ENCODE measurements around the gene KIAA1586. TPM values are rescaled to one million over a fixed set of nuclear protein-coding genes. Genes with fewer than 3 reads are reported as not detected.
"Not testable (repeated sequence)": the region's sequence is repeated elsewhere in the genome, so short reads cannot be mapped to it uniquely, and the experiment has no call there.

KIAA1586 gene
- total RNA-seq, 2 experiments from 2014 or later, result 15.0 to 17.9 TPM

- DNase-seq (peak; percentile 7), ATAC-seq (no peak)
- CTCF ChIA-PET, result no interaction called here
- Mint-ChIP-seq H3K36me3 (ENCODE audit: low read depth) (peaks cover 2% of the 10 kb centered on the region), H3K27ac (no peak overlapping the region), H3K27me3 (no peaks in the 10 kb centered on the region), H3K4me1 (peaks cover 5% of the 10 kb centered on the region), H3K4me3 (no peak overlapping the region), H3K9me3 (ENCODE audit: low read depth) (no peaks in the 10 kb centered on the region)
- POLR2A ChIA-PET, result no interaction called here
- intact Hi-C loops (cut with DNase I, micrococcal nuclease), result loop anchor here in 1 of 2 experiments (5.0 kb wide), 1 partner anchor 128 kb away; the partner anchor contains the start of gene BEND6
Observed at GRCh38 chr6:57085471-57085870, 39.0 kb downstream of the KIAA1586 start.

DNA sequence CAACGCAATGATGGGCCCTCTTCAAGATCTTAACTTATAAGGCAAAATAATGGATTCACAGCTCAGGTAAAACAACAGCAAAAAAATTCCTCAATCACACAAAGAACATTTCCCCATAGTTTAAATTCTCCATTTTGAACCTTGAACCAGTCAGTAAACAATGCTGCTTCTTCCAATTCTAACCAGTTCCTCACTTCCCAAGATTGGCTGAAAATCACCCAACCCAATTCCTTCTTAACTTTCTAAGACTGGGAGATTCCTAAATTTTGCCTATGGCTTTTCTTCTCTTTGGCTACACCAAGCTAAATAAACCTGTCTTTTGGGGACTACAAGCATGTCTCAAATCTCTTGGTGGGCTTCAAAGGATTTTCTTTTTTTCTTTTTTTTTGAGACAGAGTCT lies 40.4 kb downstream of the KIAA1586 start:
- Mint-ChIP-seq H3K4me1 (peaks cover 12% of the 10 kb centered on the region), H3K4me3 (no peak overlapping the region), H3K9me3 (ENCODE audit: low read depth) (no peaks in the 10 kb centered on the region), H3K27me3 (no peaks in the 10 kb centered on the region), H3K27ac (no peak overlapping the region), H3K36me3 (ENCODE audit: low read depth) (peaks cover 6% of the 10 kb centered on the region)
- ATAC-seq, result no peak
- ChIA-PET CTCF (no interaction called here), POLR2A (no interaction called here)
- intact Hi-C loops (cut with DNase I, micrococcal nuclease), result loop anchor here in 1 of 2 experiments (5.0 kb wide), 1 partner anchor 130 kb away; the partner anchor contains the start of gene BEND6
- DNase-seq, result no peak

- Mint-ChIP-seq H3K9me3 (ENCODE audit: low read depth) (no peaks in the 10 kb centered on the region), H3K27ac (no peak overlapping the region), H3K36me3 (ENCODE audit: low read depth) (peaks cover 13% of the 10 kb centered on the region), H3K4me3 (no peak overlapping the region), H3K4me1 (peaks cover 21% of the 10 kb centered on the region), H3K27me3 (no peaks in the 10 kb centered on the region)
- ATAC-seq, result no peak
- ChIA-PET CTCF (no interaction called here), POLR2A (no interaction called here)
- intact Hi-C loops (cut with DNase I, micrococcal nuclease), result loop anchor here in 1 of 2 experiments (5.0 kb wide), 1 partner anchor 131 kb away; the partner anchor contains the start of gene BEND6
- no peak for DNase-seq
Observed at GRCh38 chr6:57087916-57088315, 41.4 kb downstream of the KIAA1586 start.

GRCh38 chr6:57089265-57089664 lies 42.8 kb downstream of the KIAA1586 start:
- ATAC-seq (no peak), DNase-seq (no peak)
- POLR2A ChIA-PET, result interaction anchor here (0.6 to 1.0 kb wide), 3 partner anchors 13 to 83 kb away, joined by 4 to 6 read pairs (median 5); partner anchors contain the start of gene BAG2
- H3K4me1 Mint-ChIP-seq, result peaks cover 30% of the 10 kb centered on the region
- peaks cover 22% of the 10 kb centered on the region for H3K36me3 Mint-ChIP-seq (ENCODE audit: low read depth)
- CTCF ChIA-PET, result interaction anchor here (0.5 to 1.0 kb wide), 5 partner anchors 23 to 495 kb away, joined by 3 read pairs; no protein-coding TSS in a partner anchor
- intact Hi-C loops (cut with DNase I, micrococcal nuclease), result loop anchor here (1.0 to 5.0 kb wide), 6 partner anchors 43 to 228 kb away; partner anchors contain the start of genes BEND6 (in 2 of the 2), KIAA1586 (in 2 of the 2), RAB23 (in 2 of the 2) and BAG2 (in 1 of the 2)
- no peaks in the 10 kb centered on the region for H3K9me3 Mint-ChIP-seq (ENCODE audit: low read depth)
- no peaks in the 10 kb centered on the region for H3K27me3 Mint-ChIP-seq
- H3K27ac Mint-ChIP-seq, result peak overlapping the region; percentile 82
- peak overlapping the region; percentile 73 for H3K4me3 Mint-ChIP-seq

DNA sequence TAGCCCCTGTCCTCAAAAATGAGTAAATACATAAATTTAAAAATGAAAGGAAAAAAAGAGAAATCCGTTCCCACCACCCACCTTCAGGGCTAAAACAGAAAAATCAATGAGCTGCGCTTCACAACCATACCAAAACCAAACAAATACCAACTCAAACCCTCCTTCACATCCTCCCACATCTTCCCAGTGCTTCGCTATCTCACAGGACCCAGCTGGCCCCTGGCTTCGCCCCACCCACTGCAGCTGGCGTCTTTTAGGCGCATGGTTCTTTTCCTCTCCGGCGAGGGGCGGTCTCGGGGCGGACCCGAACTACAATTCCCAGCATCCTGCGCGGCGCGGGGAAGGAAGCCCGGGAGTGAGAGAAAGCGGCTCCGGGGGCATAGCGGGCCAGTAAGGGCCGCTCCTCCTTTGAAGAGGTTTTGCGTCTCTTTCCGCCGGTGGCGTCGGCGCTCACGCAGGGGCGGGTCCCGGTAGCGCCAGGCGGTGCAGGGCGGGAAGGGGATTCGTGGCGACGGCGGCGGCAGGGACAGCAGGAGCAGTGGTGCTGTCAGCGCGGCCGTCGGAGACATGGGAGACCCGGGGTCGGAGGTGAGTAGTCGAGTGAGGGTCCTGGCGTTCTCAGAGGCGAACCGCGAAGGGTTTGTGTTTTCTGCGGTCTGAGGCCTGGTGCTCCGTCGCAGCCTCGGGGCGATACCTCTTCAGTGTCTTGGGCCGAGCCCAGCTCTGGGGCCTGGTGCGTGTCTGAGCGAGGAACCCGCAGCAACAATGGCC lies 43.4 kb downstream of the KIAA1586 start, which contains the start of gene ZNF451:
Gene ZNF451, plus strand, starts transcription at position 502 of the 771 bp plus-strand sequence. Its CDS starts 66 bp downstream, at position 568.
- H3K27me3 Mint-ChIP-seq, result no peaks in the 10 kb centered on the region
- peaks cover 32% of the 10 kb centered on the region for H3K4me1 Mint-ChIP-seq
- DNase-seq (peak; percentile 98), ATAC-seq (peak; percentile 95)
- peaks cover 22% of the 10 kb centered on the region for H3K36me3 Mint-ChIP-seq (ENCODE audit: low read depth)
- no peaks in the 10 kb centered on the region for H3K9me3 Mint-ChIP-seq (ENCODE audit: low read depth)
- CTCF ChIA-PET, result interaction anchor here (0.5 to 1.0 kb wide), 4 partner anchors 27 to 496 kb away, joined by 3 read pairs; no protein-coding TSS in a partner anchor
- H3K27ac Mint-ChIP-seq, result peak within 1 kb of the TSS; percentile 82
- intact Hi-C loops (cut with DNase I, micrococcal nuclease), result loop anchor here (1.0 to 5.0 kb wide), 6 partner anchors 44 to 227 kb away; partner anchors contain the start of genes BAG2 (in 2 of the 2), BEND6 (in 2 of the 2), KIAA1586 (in 2 of the 2) and PRIM2 (in 2 of the 2)
- peak within 1 kb of the TSS; percentile 73 for H3K4me3 Mint-ChIP-seq
- POLR2A ChIA-PET, result interaction anchor here (0.5 to 1.0 kb wide), 4 partner anchors 13 to 239 kb away, joined by 4 to 6 read pairs (median 4); partner anchors contain the start of gene BAG2

- H3K27me3 Mint-ChIP-seq; CTCF ChIA-PET; POLR2A ChIA-PET; H3K9me3 Mint-ChIP-seq (ENCODE audit: low read depth); DNase-seq; H3K27ac Mint-ChIP-seq: not testable (repeated sequence)
- Mint-ChIP-seq H3K4me3 (peak overlapping the region; percentile 73), H3K36me3 (ENCODE audit: low read depth) (peaks cover 22% of the 10 kb centered on the region), H3K4me1 (peaks cover 36% of the 10 kb centered on the region)
- ATAC-seq, result peak; percentile 11
- intact Hi-C loops (cut with DNase I, micrococcal nuclease), result loop anchor here (1.0 kb wide), 2 partner anchors 82 to 227 kb away; partner anchors contain the start of genes BAG2 (in 1 of the 2) and PRIM2 (in 1 of the 2)
Observed at GRCh38 chr6:57090458-57091067, 44.1 kb downstream of the KIAA1586 start.

DNA sequence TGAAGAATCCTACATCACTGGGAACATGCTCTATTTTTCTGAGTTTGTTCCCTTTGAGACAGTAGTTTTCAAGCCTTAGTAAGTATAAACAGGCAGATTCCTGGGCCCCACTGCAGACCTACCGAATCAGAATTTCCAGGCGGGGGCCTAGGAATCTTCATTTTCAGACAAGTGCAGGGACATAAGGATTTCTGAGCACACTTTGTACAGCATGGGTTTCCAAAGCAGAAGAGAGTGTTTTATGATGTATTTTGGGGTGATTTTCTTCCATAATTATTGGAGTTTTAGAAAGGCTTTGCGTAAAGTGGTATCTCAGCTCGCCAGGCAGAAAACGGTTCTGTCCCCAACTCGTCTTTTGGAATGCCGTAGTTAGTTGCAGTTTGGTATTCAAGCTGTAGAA lies 44.9 kb downstream of the KIAA1586 start:
- DNase-seq; CTCF ChIA-PET; H3K9me3 Mint-ChIP-seq (ENCODE audit: low read depth); POLR2A ChIA-PET; intact Hi-C loops (cut with DNase I, micrococcal nuclease); H3K27me3 Mint-ChIP-seq; ATAC-seq: not testable (repeated sequence)
- H3K27ac Mint-ChIP-seq, result peak overlapping the region; percentile 76
- H3K4me1 Mint-ChIP-seq, result peaks cover 37% of the 10 kb centered on the region
- H3K36me3 Mint-ChIP-seq (ENCODE audit: low read depth), result peaks cover 23% of the 10 kb centered on the region
- H3K4me3 Mint-ChIP-seq, result peak overlapping the region; percentile 73

DNA sequence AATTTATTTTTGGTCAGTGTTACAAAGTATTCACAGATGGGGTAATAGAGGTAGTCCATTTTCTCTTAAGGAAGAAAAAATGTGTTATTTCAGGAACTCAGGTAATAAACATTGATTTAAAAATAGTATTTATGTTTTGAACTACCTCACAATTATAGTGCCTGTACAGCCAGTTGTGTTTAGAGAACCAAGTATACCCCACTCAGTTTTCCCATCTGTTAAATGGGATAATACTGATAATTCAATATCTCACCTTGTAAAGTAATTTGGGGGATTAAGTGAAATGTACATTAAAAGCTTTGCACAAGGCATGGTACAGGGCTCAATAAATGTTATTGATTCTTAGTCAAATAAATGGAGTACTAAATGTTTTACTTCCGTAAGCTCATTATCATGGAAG lies 48.2 kb downstream of the KIAA1586 start:
- intact Hi-C loops (cut with DNase I, micrococcal nuclease), result no loop called here
- Mint-ChIP-seq H3K36me3 (ENCODE audit: low read depth) (peaks cover 47% of the 10 kb centered on the region), H3K27me3 (no peaks in the 10 kb centered on the region), H3K4me3 (no peak overlapping the region), H3K27ac (no peak overlapping the region), H3K4me1 (peaks cover 42% of the 10 kb centered on the region), H3K9me3 (ENCODE audit: low read depth) (no peaks in the 10 kb centered on the region)
- ChIA-PET POLR2A (no interaction called here), CTCF (no interaction called here)
- no peak for ATAC-seq
- no peak for DNase-seq

DNA sequence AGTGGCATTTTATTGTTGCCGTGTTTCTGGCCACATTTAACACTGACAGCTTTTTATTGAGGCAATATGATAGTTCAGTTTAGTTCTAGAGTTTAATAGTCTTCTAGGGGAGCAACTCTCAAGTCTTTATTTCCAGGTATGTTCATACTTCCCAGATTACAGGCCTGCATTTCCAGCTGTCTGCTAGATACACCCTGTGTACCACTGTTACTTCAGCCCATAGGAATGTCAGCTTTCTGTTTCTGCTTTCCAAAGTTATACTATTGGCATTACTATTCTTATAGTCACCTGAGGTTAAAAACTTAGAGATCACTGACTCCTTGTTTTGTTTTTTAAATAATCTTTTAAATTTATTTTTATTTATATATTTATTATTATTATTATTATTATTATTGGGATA lies 51.1 kb downstream of the KIAA1586 start:
- ChIA-PET CTCF (interaction anchor here (0.6 to 1.7 kb wide), 2 partner anchors 206 to 219 kb away, joined by 3 to 6 read pairs; partner anchors contain the start of gene PRIM2), POLR2A (no interaction called here)
- Mint-ChIP-seq H3K27ac (no peak overlapping the region), H3K4me3 (no peak overlapping the region), H3K4me1 (peaks cover 28% of the 10 kb centered on the region), H3K9me3 (ENCODE audit: low read depth) (no peaks in the 10 kb centered on the region), H3K27me3 (no peaks in the 10 kb centered on the region), H3K36me3 (ENCODE audit: low read depth) (peaks cover 64% of the 10 kb centered on the region)
- intact Hi-C loops (cut with DNase I, micrococcal nuclease), result no loop called here
- DNase-seq (no peak), ATAC-seq (no peak)

- peaks cover 15% of the 10 kb centered on the region for H3K4me1 Mint-ChIP-seq
- ChIA-PET POLR2A (interaction anchor here (0.7 kb wide), 1 partner anchor 13 kb away, joined by 4 read pairs; no protein-coding TSS in a partner anchor), CTCF (interaction anchor here (1.1 to 1.2 kb wide), 3 partner anchors 30 to 219 kb away, joined by 3 to 6 read pairs (median 4); no protein-coding TSS in a partner anchor)
- H3K27me3 Mint-ChIP-seq, result no peaks in the 10 kb centered on the region
- intact Hi-C loops (cut with DNase I, micrococcal nuclease), result no loop called here
- no peak for DNase-seq
- no peaks in the 10 kb centered on the region for H3K9me3 Mint-ChIP-seq (ENCODE audit: low read depth)
- H3K27ac Mint-ChIP-seq, result no peak overlapping the region
- no peak for ATAC-seq
- no peak overlapping the region for H3K4me3 Mint-ChIP-seq
- peaks cover 68% of the 10 kb centered on the region for H3K36me3 Mint-ChIP-seq (ENCODE audit: low read depth)
Observed at GRCh38 chr6:57102976-57103375, 56.5 kb downstream of the KIAA1586 start.

GRCh38 chr6:57104336-57104735 lies 57.8 kb downstream of the KIAA1586 start:
- H3K27me3 Mint-ChIP-seq, result no peaks in the 10 kb centered on the region
- CTCF ChIA-PET, result interaction anchor here (0.6 kb wide), 1 partner anchor 956 kb away, joined by 3 read pairs; no protein-coding TSS in a partner anchor
- H3K36me3 Mint-ChIP-seq (ENCODE audit: low read depth), result peaks cover 66% of the 10 kb centered on the region
- no peak for DNase-seq
- intact Hi-C loops (cut with DNase I, micrococcal nuclease), result no loop called here
- ATAC-seq, result no peak
- no peak overlapping the region for H3K27ac Mint-ChIP-seq
- no peak overlapping the region for H3K4me3 Mint-ChIP-seq
- H3K4me1 Mint-ChIP-seq, result peaks cover 23% of the 10 kb centered on the region
- POLR2A ChIA-PET, result interaction anchor here (0.6 kb wide), 1 partner anchor 72 kb away, joined by 3 read pairs; no protein-coding TSS in a partner anchor
- no peaks in the 10 kb centered on the region for H3K9me3 Mint-ChIP-seq (ENCODE audit: low read depth)

All from activated CD4-positive, alpha-beta T cell treated with anti-CD3 and anti-CD28 coated beads for 36 hours (primary cell).